Measurements from ENCODE around the gene ABCA3.
"Not testable (repeated sequence)": the region's sequence is repeated elsewhere in the genome, so short reads cannot be mapped to it uniquely, and the experiment has no call there.

Gene ABCA3

GRCh38 chr16:2340564-2341455 is at the start of gene ABCA3:
Gene ABCA3, minus strand, starts transcription at chr16:2340728. Its CDS starts 14,262 bp downstream, at chr16:2326466.
- DNase-seq = peak; percentile 95

DNA sequence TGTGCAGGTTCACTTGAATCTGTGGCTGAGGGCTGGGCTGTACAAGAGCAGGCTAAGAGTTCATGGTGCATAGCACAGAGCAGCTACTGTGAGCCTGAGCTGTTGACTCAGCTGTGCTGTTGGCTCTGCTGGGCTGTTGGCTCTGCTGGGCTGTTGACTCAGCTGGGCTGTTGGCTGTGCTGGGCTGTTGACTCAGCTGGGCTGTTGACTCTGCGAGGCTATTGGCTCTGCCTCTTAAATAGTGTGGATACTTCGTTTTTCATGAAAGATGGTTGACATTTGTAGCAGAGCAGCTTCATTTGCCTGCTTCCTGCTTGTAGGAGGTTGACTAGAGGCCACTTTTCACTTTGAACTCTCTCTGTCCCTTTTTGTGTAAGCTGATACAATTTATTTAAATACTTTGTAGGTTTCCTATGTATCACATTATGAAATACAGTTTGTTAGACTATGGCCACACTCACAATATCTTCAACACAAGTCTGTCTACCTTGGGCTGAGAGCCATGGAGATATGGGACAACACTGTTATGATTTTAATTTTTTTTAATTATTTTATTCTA is 48.4 kb upstream of the ABCA3 start:
- no peak for DNase-seq

DNA sequence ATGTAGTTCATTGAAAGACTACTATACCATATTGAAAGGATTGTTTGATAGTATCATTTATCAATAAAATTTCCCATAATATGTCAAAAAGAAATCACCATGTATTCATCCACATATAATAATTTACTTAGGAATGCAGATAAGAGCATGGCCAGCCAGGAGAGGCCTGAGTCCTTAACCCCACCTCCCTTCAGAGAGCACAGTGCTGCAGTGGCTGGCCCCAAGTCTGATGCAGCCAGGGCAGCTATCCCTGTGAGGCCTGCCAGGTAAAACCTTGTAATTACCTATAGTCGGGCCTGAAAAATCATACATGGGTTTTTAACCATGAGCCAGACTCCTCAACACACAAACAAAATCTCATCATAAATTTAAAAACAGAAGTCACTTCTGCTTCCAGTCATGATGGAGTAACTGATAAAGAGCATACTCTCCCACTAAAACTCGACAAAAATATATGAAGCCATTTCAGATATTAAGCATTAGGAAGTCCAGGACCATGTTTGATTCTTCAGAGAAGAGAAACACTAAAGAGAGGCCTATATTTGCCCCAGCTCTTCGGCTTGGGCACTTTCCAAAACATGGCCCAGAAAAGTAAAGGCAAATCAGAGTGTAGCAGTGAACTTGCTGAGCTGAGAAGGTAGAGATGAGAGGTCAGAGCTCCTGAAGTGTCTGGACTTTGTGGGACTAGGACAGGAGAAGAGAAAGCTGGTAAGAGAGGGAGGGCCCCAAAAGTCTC is 47.8 kb upstream of the ABCA3 start:
- DNase-seq = no peak

DNA sequence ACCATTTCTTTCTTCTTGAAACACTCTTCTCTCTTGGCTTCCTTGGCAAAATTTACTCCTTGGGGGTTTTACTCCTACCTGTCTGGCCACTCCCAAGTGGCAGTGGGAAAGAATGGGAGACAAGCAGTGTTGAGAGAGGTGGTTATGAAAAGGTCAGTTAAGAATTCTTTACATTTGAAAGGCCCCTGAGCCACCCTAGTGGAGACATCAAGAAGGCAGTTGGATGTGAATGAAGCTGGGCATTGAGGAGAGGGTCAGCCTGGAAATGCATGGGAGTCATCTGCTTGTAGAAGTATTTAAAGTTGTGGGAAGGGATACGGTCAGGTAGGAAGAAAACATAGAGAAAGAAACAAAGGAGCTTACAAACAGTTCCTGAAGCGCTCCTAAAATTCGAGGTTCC is 46.5 kb upstream of the ABCA3 start:
- DNase-seq = no peak

- not testable (repeated sequence) for DNase-seq
Observed at GRCh38 chr16:2385982-2386381, 45.5 kb upstream of the ABCA3 start.

DNA sequence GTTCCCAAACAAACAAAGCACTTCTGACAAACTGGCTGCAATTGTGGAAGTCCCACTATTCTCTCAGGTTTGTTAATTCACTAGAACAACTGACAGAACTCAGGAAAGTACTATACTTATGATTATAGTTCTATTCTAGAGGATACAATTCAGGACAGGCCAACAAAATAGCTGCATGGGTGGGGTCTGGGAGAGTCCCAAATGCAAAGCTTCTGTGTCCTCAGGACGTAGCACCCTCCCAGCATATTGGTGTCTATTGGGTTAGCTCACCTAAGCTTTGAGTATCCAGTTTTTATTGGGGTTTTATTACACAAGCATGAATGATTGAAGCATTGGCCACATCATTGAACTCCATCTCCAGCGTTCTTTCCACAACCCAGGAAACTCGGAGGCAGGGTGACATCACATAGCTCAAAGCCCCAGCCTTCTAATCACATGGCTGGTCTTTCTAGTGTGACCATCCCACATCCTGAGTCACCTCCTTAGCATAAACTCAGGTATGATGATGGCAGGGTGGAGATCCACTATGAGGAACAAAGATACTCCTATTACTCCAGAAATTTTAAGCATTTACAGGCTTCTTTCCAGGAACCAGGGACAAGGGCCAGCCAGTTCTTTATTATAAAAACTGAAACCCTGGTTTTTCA is 44.8 kb upstream of the ABCA3 start:
- DNase-seq = no peak

- no peak for DNase-seq
Observed at GRCh38 chr16:2384426-2384825, 43.9 kb upstream of the ABCA3 start.

DNA sequence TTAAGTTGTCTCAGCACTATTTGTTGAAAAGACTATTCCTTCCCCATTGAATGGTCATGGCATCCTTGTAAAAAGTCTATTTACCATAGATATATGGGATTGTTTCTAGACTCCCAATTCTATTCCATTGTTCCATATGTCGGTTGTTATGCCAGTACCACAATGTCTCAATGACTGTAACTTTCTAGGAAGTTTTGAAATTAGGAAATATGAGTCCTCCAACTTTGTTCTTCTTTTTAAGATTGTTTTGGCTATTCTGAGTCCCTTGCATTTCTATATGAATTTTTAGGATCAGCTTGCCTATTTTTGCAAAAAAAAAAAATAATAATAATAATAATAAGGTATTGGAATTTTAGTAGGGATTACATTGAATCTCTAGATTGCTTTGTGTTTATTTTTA is 43.0 kb upstream of the ABCA3 start:
- no peak for DNase-seq

DNA sequence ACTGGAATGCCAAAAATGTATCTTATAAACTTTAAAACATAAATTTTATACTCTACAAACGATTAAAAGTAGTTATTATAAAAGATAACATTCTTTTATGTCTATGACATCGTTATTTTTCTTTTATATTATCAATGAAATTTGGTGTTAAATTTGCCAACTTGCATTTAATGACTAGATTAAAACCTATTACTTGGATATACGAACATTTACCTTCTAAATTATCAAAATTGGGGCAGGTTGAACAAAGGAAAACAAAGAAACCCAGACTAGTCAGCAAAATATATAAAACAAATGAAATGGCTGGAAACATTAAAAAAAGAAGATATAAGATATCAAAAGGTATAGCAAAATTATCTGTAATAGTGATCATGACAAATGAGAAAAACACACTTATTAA is 34.1 kb upstream of the ABCA3 start:
- DNase-seq = no peak

DNA sequence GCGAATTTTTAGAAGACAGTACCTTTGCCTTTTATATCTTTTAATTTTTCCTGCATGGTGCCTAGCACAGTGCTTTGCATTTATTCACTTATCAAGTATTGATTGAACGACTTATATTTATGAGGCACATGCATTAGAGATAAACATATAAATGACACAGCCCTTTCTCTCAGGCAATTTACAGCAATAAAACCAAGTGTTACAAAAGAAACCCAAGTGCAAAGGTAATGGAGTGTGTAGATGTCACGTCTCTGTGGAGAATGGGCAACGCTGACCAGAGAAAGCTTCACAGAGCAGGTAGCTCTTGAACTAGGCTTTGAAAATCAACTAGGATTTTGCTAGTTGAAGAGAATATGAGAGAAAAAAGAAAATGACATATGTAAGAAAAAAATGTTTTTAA is 32.6 kb upstream of the ABCA3 start:
- no peak for DNase-seq

GRCh38 chr16:2372684-2373083 is 32.2 kb upstream of the ABCA3 start:
- no peak for DNase-seq

GRCh38 chr16:2371421-2371820 is 30.9 kb upstream of the ABCA3 start:
- DNase-seq = no peak

- no peak for DNase-seq
Observed at GRCh38 chr16:2370721-2371120, 30.2 kb upstream of the ABCA3 start.

DNA sequence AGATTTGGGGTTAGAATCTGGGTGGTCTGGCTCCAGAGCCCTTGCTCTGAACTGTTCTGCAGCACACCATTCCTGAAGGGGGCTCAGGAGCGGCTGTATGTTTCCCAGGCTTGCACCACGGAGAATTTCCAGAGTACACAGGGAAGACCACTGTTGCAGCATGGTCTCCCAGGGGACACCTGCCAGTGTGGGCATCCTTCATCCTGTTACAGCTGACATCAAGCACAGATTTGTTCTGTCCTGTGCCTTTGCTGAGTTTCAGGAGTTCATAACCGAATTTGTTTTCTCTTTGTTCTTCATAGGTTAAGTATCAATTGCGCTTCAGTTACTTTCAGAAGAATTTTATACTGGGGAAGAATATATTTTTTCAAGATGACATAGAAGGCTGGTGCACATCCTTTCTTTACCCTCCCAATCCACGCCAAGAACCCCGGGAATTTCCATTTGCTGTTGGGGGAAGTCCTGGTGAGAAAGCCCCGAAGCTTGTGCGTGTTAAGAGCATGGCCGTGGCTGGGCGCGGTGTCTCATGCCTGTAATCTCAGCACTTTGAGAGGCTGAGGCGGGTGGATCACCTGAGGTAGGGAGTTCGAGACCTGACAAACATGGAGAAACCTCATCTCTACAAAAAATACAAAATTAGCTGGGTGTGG is 26.3 kb upstream of the ABCA3 start:
- no peak for DNase-seq

- DNase-seq = no peak
Observed at GRCh38 chr16:2365397-2366294, 25.1 kb upstream of the ABCA3 start.

GRCh38 chr16:2364638-2365210 is 24.2 kb upstream of the ABCA3 start:
- DNase-seq = no peak

DNA sequence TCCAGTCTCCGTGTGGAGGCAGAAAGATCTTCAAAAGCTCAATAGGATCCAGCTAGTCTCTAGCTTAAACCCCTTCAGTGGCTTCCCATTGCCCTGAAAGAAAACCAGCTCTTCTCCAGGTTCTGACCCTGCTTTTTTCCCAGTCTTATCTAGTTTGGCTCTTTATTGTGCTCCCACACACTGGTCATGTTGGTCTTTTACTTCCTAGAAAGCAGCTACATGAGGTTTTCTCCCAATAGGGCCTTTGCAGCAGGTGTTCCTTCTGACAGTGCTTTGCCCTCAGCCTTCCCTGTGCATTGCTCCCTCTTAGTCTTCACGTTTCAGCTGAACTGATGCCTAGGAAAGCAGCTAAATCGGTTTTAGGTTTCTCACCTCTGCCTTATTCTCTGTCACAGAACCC is 21.7 kb upstream of the ABCA3 start:
- no peak for DNase-seq

DNA sequence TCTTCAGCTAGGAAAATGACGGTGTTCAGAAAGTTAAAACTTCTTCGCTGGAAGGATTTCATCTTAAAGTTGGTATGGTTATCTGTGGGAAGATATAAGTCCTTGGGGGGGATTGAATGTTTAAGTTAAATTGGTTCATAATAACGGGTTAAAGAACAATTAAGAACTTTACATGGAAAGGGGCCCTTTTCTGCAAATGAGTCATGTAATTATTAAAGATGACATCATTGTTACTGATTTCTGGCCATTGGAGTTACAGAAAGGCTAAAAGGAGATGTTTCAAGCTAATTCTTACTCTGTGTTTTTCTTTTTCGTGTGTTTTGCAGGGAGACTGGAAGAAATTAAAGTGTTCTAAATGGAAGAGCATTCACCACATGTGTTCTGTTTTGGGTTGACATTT is 20.6 kb upstream of the ABCA3 start:
- no peak for DNase-seq

GRCh38 chr16:2359919-2360318 is 19.4 kb upstream of the ABCA3 start:
- DNase-seq = no peak

GRCh38 chr16:2358811-2359210 is 18.3 kb upstream of the ABCA3 start:
- no peak for DNase-seq

GRCh38 chr16:2357331-2357730 is 16.8 kb upstream of the ABCA3 start:
- no peak for DNase-seq

Measured in activated CD8-positive, alpha-beta memory T cell treated with anti-CD3 and anti-CD28 coated beads, Interleukin-2, amount 50 U/mL, for 4 hours (primary cell).